ENCODE results near the gene SMPD3. TPM values are rescaled to one million over a fixed set of nuclear protein-coding genes. Genes with fewer than 3 reads are reported as not detected.

SMPD3 gene
- total RNA-seq, 1 donor from 2014 or later = not detected

DNA sequence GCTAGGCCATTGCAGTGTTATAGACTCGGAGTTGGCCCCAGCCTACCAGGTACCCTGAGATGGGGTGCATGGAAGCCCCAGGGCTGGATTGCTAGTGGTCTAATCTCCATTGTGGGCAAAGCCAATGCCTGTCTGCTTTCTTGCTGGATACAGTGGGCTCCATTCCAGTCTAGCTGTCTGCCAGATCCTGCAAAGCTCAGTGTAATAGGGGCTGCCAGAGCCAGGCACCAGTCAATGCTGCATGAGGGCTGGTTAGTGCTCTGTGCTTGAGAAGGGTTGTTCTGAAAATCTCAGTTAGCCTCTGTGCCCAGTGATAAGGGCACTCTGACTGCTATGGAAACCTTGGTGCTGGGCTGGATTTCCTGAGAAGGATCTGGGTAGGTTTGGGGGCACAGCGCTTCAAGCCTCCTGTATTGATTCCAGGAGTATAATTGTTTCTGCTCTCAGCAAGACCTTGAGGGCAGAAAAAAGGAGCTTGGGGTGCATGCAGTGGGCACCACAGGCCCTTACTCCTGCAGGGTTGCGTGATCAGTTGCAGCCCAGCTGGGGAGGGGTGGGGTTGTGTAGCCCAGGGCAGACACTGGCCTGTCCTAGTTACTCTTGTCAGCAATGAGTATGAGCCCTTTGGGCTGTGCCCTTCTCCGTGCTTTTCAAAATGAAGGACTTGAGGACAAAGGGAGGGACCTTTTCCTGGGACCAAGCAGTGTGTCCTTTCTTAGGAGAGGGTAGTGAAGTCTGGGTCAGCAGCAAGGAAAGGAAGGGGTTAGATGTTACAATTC is 19.0 kb downstream of the SMPD3 start:
- FAIRE-seq = no peak
- TF ChIP-seq, protein P1, sequence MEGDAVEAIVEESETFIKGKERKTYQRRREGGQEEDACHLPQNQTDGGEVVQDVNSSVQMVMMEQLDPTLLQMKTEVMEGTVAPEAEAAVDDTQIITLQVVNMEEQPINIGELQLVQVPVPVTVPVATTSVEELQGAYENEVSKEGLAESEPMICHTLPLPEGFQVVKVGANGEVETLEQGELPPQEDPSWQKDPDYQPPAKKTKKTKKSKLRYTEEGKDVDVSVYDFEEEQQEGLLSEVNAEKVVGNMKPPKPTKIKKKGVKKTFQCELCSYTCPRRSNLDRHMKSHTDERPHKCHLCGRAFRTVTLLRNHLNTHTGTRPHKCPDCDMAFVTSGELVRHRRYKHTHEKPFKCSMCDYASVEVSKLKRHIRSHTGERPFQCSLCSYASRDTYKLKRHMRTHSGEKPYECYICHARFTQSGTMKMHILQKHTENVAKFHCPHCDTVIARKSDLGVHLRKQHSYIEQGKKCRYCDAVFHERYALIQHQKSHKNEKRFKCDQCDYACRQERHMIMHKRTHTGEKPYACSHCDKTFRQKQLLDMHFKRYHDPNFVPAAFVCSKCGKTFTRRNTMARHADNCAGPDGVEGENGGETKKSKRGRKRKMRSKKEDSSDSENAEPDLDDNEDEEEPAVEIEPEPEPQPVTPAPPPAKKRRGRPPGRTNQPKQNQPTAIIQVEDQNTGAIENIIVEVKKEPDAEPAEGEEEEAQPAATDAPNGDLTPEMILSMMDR (IDR thresholded peaks at IDR 0.05; ENCODE audit: insufficient read depth, low read length, severe bottlenecking) = no peak
- no peak for DNase-seq (ENCODE audit: low read depth)
- H3K36me3 ChIP-seq (ENCODE audit: control insufficient read depth, insufficient read depth, low read length) = no peaks in the 10 kb centered on the region
- peaks cover 4% of the 10 kb centered on the region for H3K27me3 ChIP-seq (ENCODE audit: control insufficient read depth, insufficient read depth, low read length)
- no peak overlapping the region for H3K4me3 ChIP-seq (ENCODE audit: low read depth, low read length)

DNA sequence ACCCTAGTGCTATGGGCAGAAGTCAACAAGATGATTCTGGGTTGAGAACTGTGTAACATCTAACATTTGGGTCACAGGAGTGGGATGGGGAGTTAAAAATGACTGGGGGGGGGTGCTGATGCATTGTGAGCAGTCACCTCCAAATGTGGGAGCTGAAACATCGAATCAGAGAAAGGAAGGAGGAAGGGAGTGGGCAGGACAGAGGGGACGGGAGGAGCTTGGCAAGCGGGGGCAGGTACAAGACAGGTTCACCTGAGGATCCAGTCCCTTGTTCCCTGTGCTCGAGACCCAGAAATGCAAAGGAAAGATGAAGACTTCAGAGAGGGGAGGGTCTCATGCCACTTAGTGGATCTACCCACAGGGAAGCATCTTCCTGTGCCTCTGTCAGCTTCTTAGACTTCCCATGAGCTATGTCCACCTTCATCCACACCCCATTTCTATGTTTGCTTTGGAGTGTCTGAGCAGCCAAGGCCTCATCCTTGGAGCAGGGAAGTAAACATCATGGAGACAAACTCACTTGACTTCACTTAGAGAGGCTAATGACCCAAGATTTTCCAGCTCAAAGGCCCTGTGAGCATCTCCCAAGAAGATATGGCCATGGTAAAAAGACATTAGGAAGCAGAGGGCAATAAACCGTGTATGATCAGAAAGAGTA is 20.5 kb downstream of the SMPD3 start:
- no peak for DNase-seq (ENCODE audit: low read depth)

DNA sequence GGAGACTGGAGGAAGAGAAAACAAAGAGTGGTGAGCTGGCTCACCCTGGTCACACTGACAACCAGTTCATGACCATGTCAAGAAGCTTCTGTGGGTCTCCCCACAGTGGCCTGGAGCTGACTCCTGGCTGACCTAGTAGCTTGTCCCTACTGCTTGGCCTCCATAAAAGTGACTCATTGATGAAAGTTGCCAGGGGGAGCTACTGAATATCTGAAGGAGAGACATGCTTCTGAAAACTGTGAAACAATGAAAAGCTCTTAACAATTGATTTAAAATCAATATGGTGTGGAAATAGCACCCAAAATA is 22.0 kb downstream of the SMPD3 start:
- FAIRE-seq = no peak
- H3K27me3 ChIP-seq (ENCODE audit: control insufficient read depth, insufficient read depth, low read length) = peaks cover 4% of the 10 kb centered on the region
- no peak overlapping the region for H3K4me3 ChIP-seq (ENCODE audit: low read depth, low read length)
- H3K36me3 ChIP-seq (ENCODE audit: control insufficient read depth, insufficient read depth, low read length) = no peaks in the 10 kb centered on the region
- DNase-seq (ENCODE audit: low read depth) = no peak
- TF ChIP-seq, protein P1 (IDR thresholded peaks at IDR 0.05; ENCODE audit: insufficient read depth, low read length, severe bottlenecking) = no peak

More for the DNA sequence above, 20.5 kb downstream of the SMPD3 start:
- Histone ChIP-seq H3K27me3 (ENCODE audit: control insufficient read depth, insufficient read depth, low read length) (peaks cover 4% of the 10 kb centered on the region), H3K4me3 (ENCODE audit: low read depth, low read length) (no peak overlapping the region), H3K36me3 (ENCODE audit: control insufficient read depth, insufficient read depth, low read length) (no peaks in the 10 kb centered on the region)
- TF ChIP-seq, protein P1 (IDR thresholded peaks at IDR 0.05; ENCODE audit: insufficient read depth, low read length, severe bottlenecking) = no peak
- FAIRE-seq = no peak

DNA sequence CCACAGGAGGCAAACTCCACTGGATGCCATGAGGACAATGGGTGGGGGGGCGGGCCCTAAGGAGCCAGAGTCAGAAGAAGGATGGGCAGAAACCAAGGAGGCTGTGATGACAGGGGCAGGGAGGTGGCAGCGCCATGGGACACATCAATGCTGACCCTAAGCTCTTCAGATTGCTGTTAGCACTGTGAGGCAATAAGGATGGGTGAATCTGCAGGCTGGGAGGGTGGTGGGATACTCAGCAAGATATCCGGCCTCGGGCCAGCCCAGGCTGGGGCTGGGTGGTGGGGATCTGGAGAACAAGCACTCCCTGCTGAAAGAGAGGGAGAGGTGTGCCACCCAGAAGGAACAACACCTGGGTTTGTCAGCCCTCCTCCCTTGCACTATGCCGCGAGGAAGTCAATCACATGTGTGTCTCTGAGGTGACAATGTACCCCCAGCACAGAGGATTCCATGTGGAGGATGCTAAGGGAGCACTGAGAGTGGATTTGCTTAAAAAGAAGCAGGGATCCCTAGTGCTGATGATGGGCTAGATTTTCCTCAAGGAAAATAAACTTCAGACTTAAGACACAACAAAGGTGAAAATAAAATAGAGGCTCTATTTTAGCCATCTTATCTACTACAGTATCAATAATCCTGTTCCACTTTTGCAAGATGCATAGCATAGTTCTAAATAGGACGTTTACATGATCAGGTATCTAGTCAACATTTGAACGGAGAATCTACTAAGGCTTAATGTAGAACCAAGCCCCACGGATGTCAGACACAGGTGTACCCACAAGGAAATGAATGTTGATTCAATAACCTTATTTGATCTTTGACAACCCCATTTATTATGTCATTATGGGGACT is 22.6 kb downstream of the SMPD3 start:
- Histone ChIP-seq H3K27me3 (ENCODE audit: control insufficient read depth, insufficient read depth, low read length) (peaks cover 4% of the 10 kb centered on the region), H3K36me3 (ENCODE audit: control insufficient read depth, insufficient read depth, low read length) (no peaks in the 10 kb centered on the region), H3K4me3 (ENCODE audit: low read depth, low read length) (no peak overlapping the region)
- TF ChIP-seq, protein P1 (IDR thresholded peaks at IDR 0.05; ENCODE audit: insufficient read depth, low read length, severe bottlenecking) = no peak
- FAIRE-seq = no peak
- no peak for DNase-seq (ENCODE audit: low read depth)

DNA sequence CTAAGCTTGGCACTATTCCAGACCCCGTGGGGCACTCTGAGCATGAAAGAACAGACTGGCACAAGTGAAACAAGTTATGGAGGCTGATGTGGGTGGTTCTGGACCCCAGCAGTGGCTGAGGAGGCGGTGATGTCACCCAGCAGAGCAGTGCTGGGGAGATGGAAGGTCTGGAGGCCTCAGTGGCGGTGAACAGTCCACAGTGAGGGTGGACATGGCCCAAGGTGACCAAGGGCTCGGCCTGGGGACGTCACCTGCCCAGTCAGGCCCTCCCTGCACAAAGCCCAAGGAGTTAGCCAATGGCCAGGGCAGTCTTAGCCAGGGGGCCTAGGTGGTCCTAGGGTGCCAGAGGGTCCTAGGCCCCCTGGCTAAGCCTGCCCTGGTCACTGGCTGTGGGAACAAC is 24.5 kb downstream of the SMPD3 start:
- TF ChIP-seq, protein P1 (IDR thresholded peaks at IDR 0.05; ENCODE audit: insufficient read depth, low read length, severe bottlenecking) = no peak
- Histone ChIP-seq H3K36me3 (ENCODE audit: control insufficient read depth, insufficient read depth, low read length) (no peaks in the 10 kb centered on the region), H3K27me3 (ENCODE audit: control insufficient read depth, insufficient read depth, low read length) (peaks cover 2% of the 10 kb centered on the region), H3K4me3 (ENCODE audit: low read depth, low read length) (no peak overlapping the region)
- FAIRE-seq = no peak
- DNase-seq (ENCODE audit: low read depth) = no peak

Measured in bronchial epithelial cell (primary cell).